Muscle layer of duodenum (tissue), 2 donors: ENCODE results near the gene ERC2.
"Not testable (repeated sequence)": the region's sequence is repeated elsewhere in the genome, so short reads cannot be mapped to it uniquely, and the experiment has no call there.

ENCODE experiments used
- H3K27ac ChIP-seq: one replicate; pipeline ENCODE4 v1.7.0; 2013; ENCODE audit warnings: mild to moderate bottlenecking, low read length
- H3K27me3 ChIP-seq: one replicate; pipeline ENCODE4 v1.7.0; 2013; ENCODE audit warnings: low read depth, mild to moderate bottlenecking, control low read depth, low read length
- H3K36me3 ChIP-seq, 2 donors: one replicate each; pipeline ENCODE4 v1.7.0; 2013; ENCODE audit warnings: low read length in 2 of 2, control low read depth in 1 of 2, mild to moderate bottlenecking in 1 of 2; ENCODE audit not compliant: insufficient read depth in 2 of 2, control insufficient read depth in 1 of 2
- H3K4me1 ChIP-seq, 2 donors: one replicate each; pipeline ENCODE4 v1.7.0; 2013; ENCODE audit warnings: low read length in 2 of 2, mild to moderate bottlenecking in 2 of 2, control low read depth in 1 of 2, moderate library complexity in 1 of 2; ENCODE audit not compliant: insufficient read depth in 2 of 2, control insufficient read depth in 1 of 2
- H3K4me3 ChIP-seq, 2 donors: one replicate each; pipeline ENCODE4 v1.7.0; 2013; ENCODE audit warnings: low read length in 2 of 2, low read depth in 1 of 2, mild to moderate bottlenecking in 1 of 2
- H3K9me3 ChIP-seq, 2 donors: one replicate each; pipeline ENCODE4 v1.7.0; 2013; ENCODE audit warnings: low read length in 2 of 2, control low read depth in 1 of 2, mild to moderate bottlenecking in 1 of 2; ENCODE audit not compliant: control insufficient read depth in 1 of 2
- donor health status: healthy.

Gene ERC2

GRCh38 chr3:55507808-55508207 lies 960.5 kb downstream of the ERC2 start:
- Histone ChIP-seq H3K27me3 (no peaks in the 10 kb centered on the region), H3K27ac (no peak overlapping the region), H3K9me3 (no peaks in the 10 kb centered on the region), H3K4me3 (no peak overlapping the region), H3K4me1 (peaks cover 0 to 13% of the 10 kb centered on the region in 2 donors), H3K36me3 (no peaks in the 10 kb centered on the region)

GRCh38 chr3:55505776-55506175 lies 962.5 kb downstream of the ERC2 start:
- no peaks in the 10 kb centered on the region for H3K27me3 ChIP-seq
- H3K4me3 ChIP-seq, result no peak overlapping the region
- H3K4me1 ChIP-seq, result no peaks in the 10 kb centered on the region
- H3K27ac ChIP-seq, result no peak overlapping the region
- H3K9me3 ChIP-seq, result no peaks in the 10 kb centered on the region
- no peaks in the 10 kb centered on the region for H3K36me3 ChIP-seq

- not testable (repeated sequence) for H3K27ac ChIP-seq, H3K4me1 ChIP-seq
Measured at GRCh38 chr3:55505102-55505501, 963.2 kb downstream of the ERC2 start.

GRCh38 chr3:55501905-55502304 lies 966.4 kb downstream of the ERC2 start:
- Histone ChIP-seq H3K36me3 (no peaks in the 10 kb centered on the region), H3K27me3 (no peaks in the 10 kb centered on the region), H3K4me3 (no peak overlapping the region), H3K27ac (no peak overlapping the region), H3K4me1 (no peaks in the 10 kb centered on the region), H3K9me3 (no peaks in the 10 kb centered on the region)

More at GRCh38 chr3:55505102-55505501, 963.2 kb downstream of the ERC2 start:
- H3K4me3 ChIP-seq, H3K36me3 ChIP-seq, H3K9me3 ChIP-seq, H3K27me3 ChIP-seq: not testable (repeated sequence)

GRCh38 chr3:55500555-55501330 lies 967.5 kb downstream of the ERC2 start:
- Histone ChIP-seq H3K27me3 (no peaks in the 10 kb centered on the region), H3K9me3 (no peaks in the 10 kb centered on the region), H3K4me3 (no peak overlapping the region), H3K4me1 (no peaks in the 10 kb centered on the region), H3K27ac (no peak overlapping the region), H3K36me3 (no peaks in the 10 kb centered on the region)

GRCh38 chr3:55498520-55498919 lies 969.7 kb downstream of the ERC2 start:
- H3K27me3 ChIP-seq, result no peaks in the 10 kb centered on the region
- H3K9me3 ChIP-seq, result no peaks in the 10 kb centered on the region
- no peak overlapping the region for H3K27ac ChIP-seq
- H3K4me3 ChIP-seq, result no peak overlapping the region
- H3K4me1 ChIP-seq, result no peaks in the 10 kb centered on the region
- H3K36me3 ChIP-seq, result no peaks in the 10 kb centered on the region

- Histone ChIP-seq H3K27me3 (no peaks in the 10 kb centered on the region), H3K4me3 (no peak overlapping the region), H3K36me3 (no peaks in the 10 kb centered on the region), H3K9me3 (no peaks in the 10 kb centered on the region), H3K27ac (no peak overlapping the region), H3K4me1 (no peaks in the 10 kb centered on the region)
Measured at GRCh38 chr3:55497250-55497649, 971.0 kb downstream of the ERC2 start.

GRCh38 chr3:55494976-55495375 lies 973.3 kb downstream of the ERC2 start:
- Histone ChIP-seq H3K36me3 (no peaks in the 10 kb centered on the region), H3K27me3 (no peaks in the 10 kb centered on the region), H3K4me1 (no peaks in the 10 kb centered on the region)

GRCh38 chr3:55492976-55493375 lies 975.3 kb downstream of the ERC2 start:
- peaks cover 11% of the 10 kb centered on the region for H3K27me3 ChIP-seq
- H3K9me3 ChIP-seq, result no peaks in the 10 kb centered on the region
- no peak overlapping the region for H3K27ac ChIP-seq
- peaks cover 2 to 14% of the 10 kb centered on the region in 2 donors for H3K4me1 ChIP-seq
- no peak overlapping the region for H3K4me3 ChIP-seq
- H3K36me3 ChIP-seq, result no peaks in the 10 kb centered on the region

More at GRCh38 chr3:55494976-55495375, 973.3 kb downstream of the ERC2 start:
- no peaks in the 10 kb centered on the region for H3K9me3 ChIP-seq
- H3K27ac ChIP-seq, result no peak overlapping the region
- H3K4me3 ChIP-seq, result no peak overlapping the region

- no peaks in the 10 kb centered on the region for H3K9me3 ChIP-seq
- H3K4me3 ChIP-seq, result no peak overlapping the region
- peaks cover 2 to 25% of the 10 kb centered on the region in 2 donors for H3K4me1 ChIP-seq
- H3K27ac ChIP-seq, result no peak overlapping the region
- H3K27me3 ChIP-seq, result peaks cover 11% of the 10 kb centered on the region
- H3K36me3 ChIP-seq, result no peaks in the 10 kb centered on the region
Measured at GRCh38 chr3:55491296-55491816, 976.9 kb downstream of the ERC2 start.

- Histone ChIP-seq H3K27ac (no peak overlapping the region), H3K36me3 (no peaks in the 10 kb centered on the region), H3K9me3 (no peaks in the 10 kb centered on the region), H3K27me3 (peaks cover 11% of the 10 kb centered on the region), H3K4me1 (peaks cover 2 to 26% of the 10 kb centered on the region in 2 donors), H3K4me3 (no peak overlapping the region)
Measured at GRCh38 chr3:55490276-55490913, 977.9 kb downstream of the ERC2 start.
